Trophoblast cell (in vitro differentiated cells and primary cell): ENCODE results near the gene CCDC112.

Experiments
- DNase-seq, 2 donors: peaks; one replicate each; pipeline ENCODE4 v3.0.0-alpha.2; 2016
- H2AFZ ChIP-seq: 2 replicates; pipeline ENCODE4 v1.6.1; 2013; ENCODE audit warnings: low read length, moderate library complexity, mild to moderate bottlenecking; ENCODE audit not compliant: insufficient read depth, poor library complexity
- H2AK5ac ChIP-seq: 2 replicates; pipeline ENCODE4 v1.6.1; 2013; ENCODE audit warnings: mild to moderate bottlenecking, low read length
- H2BK120ac ChIP-seq: 2 replicates; pipeline ENCODE4 v1.6.1; 2013; ENCODE audit warnings: low read length, mild to moderate bottlenecking, moderate library complexity; ENCODE audit not compliant: insufficient read depth, poor library complexity
- H2BK12ac ChIP-seq: 2 replicates; pipeline ENCODE4 v1.6.1; 2013; ENCODE audit warnings: mild to moderate bottlenecking, low read length, moderate library complexity
- H2BK5ac ChIP-seq: 2 replicates; pipeline ENCODE4 v1.6.1; 2013; ENCODE audit warnings: low read length, low read depth, moderate library complexity, mild to moderate bottlenecking; ENCODE audit not compliant: poor library complexity
- H3K14ac ChIP-seq: 2 replicates; pipeline ENCODE4 v1.6.1; 2013; ENCODE audit warnings: mild to moderate bottlenecking, low read length
- H3K18ac ChIP-seq: 2 replicates; pipeline ENCODE4 v1.6.1; 2013; ENCODE audit warnings: mild to moderate bottlenecking, low read length
- H3K23ac ChIP-seq: 2 replicates; pipeline ENCODE4 v1.6.1; 2013; ENCODE audit warnings: low read length
- H3K27ac ChIP-seq: 2 replicates; pipeline ENCODE4 v1.5.1; 2013; ENCODE audit warnings: low read depth, mild to moderate bottlenecking, inconsistent platforms, low read length, moderate library complexity
- H3K27me3 ChIP-seq: 2 replicates; pipeline ENCODE4 v1.6.1; 2013; ENCODE audit warnings: inconsistent platforms, mild to moderate bottlenecking, low read length, moderate library complexity; ENCODE audit not compliant: insufficient read depth
- H3K36me3 ChIP-seq, 2 experiments: 1 replicate in 1 of 2; 2 replicates in 1 of 2; pipeline ENCODE4 v1.6.1; 2013; ENCODE audit warnings: low read length in 2 of 2, mild to moderate bottlenecking in 2 of 2, moderate library complexity in 1 of 2; ENCODE audit not compliant: insufficient read depth in 2 of 2, control insufficient read depth in 1 of 2
- H3K4ac ChIP-seq: 2 replicates; pipeline ENCODE4 v1.6.1; 2013; ENCODE audit warnings: low read depth, mild to moderate bottlenecking, low read length, moderate library complexity
- H3K4me1 ChIP-seq, 2 experiments: 1 replicate in 1 of 2; 2 replicates in 1 of 2; pipeline ENCODE4 v1.6.1; 2013; ENCODE audit warnings: low read length in 2 of 2, mild to moderate bottlenecking in 2 of 2, moderate library complexity in 1 of 2; ENCODE audit not compliant: insufficient read depth in 2 of 2, control insufficient read depth in 1 of 2
- H3K4me2 ChIP-seq: 2 replicates; pipeline ENCODE4 v1.6.1; 2013; ENCODE audit warnings: inconsistent platforms, mild to moderate bottlenecking, low read length, moderate library complexity
- H3K4me3 ChIP-seq: 2 replicates; pipeline ENCODE4 v1.5.1; 2013; ENCODE audit warnings: mild to moderate bottlenecking, low read depth, low read length, inconsistent platforms
- H3K79me1 ChIP-seq: one replicate; pipeline ENCODE4 v1.6.1; 2013; ENCODE audit warnings: low read length
- H3K79me2 ChIP-seq: 2 replicates; pipeline ENCODE4 v1.6.1; 2013; ENCODE audit warnings: low read length, mild to moderate bottlenecking; ENCODE audit not compliant: control insufficient read depth, insufficient read depth, poor library complexity
- H3K9ac ChIP-seq: 2 replicates; pipeline ENCODE4 v1.6.1; 2013; ENCODE audit warnings: mild to moderate bottlenecking, low read length
- H3K9me3 ChIP-seq: 2 replicates; pipeline ENCODE4 v1.6.1; 2013; ENCODE audit warnings: low read depth, mild to moderate bottlenecking, control low read depth, inconsistent platforms, low read length; ENCODE audit not compliant: insufficient read depth
- H4K12ac ChIP-seq: 2 replicates; pipeline ENCODE4 v1.6.1; 2013; ENCODE audit warnings: low read depth, mild to moderate bottlenecking, low read length, moderate library complexity
- H4K8ac ChIP-seq: 2 replicates; pipeline ENCODE4 v1.6.1; 2013; ENCODE audit warnings: low read depth, mild to moderate bottlenecking, low read length, moderate library complexity
- H4K91ac ChIP-seq: one replicate; pipeline ENCODE4 v1.6.1; 2013; ENCODE audit warnings: low read depth, mild to moderate bottlenecking, low read length, moderate library complexity
- WGBS: extraction: QIAGEN DNeasy Blood & Tissue Kit; methylation state at CpG from one replicate; pipeline ENCODE4 v1.1.7; 2013; ENCODE audit warnings: missing lambda C conversion rate; ENCODE audit not compliant: insufficient read length, insufficient coverage; ENCODE audit errors: extremely low coverage; 5-methylcytosine and 5-hydroxymethylcytosine counted together

Gene CCDC112

GRCh38 chr5:115319007-115319406 lies 22.6 kb upstream of the CCDC112 start:
- H4K91ac ChIP-seq: no peak overlapping the region
- H3K23ac ChIP-seq: no peak overlapping the region
- H2BK12ac ChIP-seq: no peak overlapping the region
- no peak overlapping the region for H2AK5ac ChIP-seq
- no peaks in the 10 kb centered on the region for H3K79me2 ChIP-seq
- H3K18ac ChIP-seq: no peak overlapping the region
- no peak overlapping the region for H4K12ac ChIP-seq
- H3K27ac ChIP-seq: no peak overlapping the region
- no peak overlapping the region for H3K4me3 ChIP-seq
- no peak overlapping the region for H4K8ac ChIP-seq
- H2AFZ ChIP-seq: no peak overlapping the region
- no peaks in the 10 kb centered on the region for H3K9me3 ChIP-seq
- no peak overlapping the region for H3K4ac ChIP-seq
- H3K4me1 ChIP-seq: no peaks in the 10 kb centered on the region
- no CpG with 5 or more reads among the region's 1 CpG for WGBS
- no peaks in the 10 kb centered on the region for H3K27me3 ChIP-seq
- no peak overlapping the region for H2BK120ac ChIP-seq
- no peak overlapping the region for H3K4me2 ChIP-seq
- no peak overlapping the region for H3K9ac ChIP-seq
- no peaks in the 10 kb centered on the region for H3K79me1 ChIP-seq
- no peak overlapping the region for H2BK5ac ChIP-seq
- DNase-seq: no peak
- H3K14ac ChIP-seq: no peak overlapping the region
- no peaks in the 10 kb centered on the region for H3K36me3 ChIP-seq

- Histone ChIP-seq H2BK120ac (no peak overlapping the region), H2BK5ac (no peak overlapping the region), H3K27me3 (no peaks in the 10 kb centered on the region), H3K79me2 (no peaks in the 10 kb centered on the region), H3K4me2 (no peak overlapping the region), H3K36me3 (no peaks in the 10 kb centered on the region), H3K9me3 (no peaks in the 10 kb centered on the region), H2AK5ac (no peak overlapping the region), H3K14ac (no peak overlapping the region), H4K91ac (no peak overlapping the region), H2BK12ac (no peak overlapping the region), H3K4me3 (no peak overlapping the region), H4K8ac (no peak overlapping the region), H3K4me1 (no peaks in the 10 kb centered on the region), H4K12ac (no peak overlapping the region), H3K23ac (no peak overlapping the region), H2AFZ (no peak overlapping the region), H3K79me1 (no peaks in the 10 kb centered on the region), H3K4ac (no peak overlapping the region), H3K9ac (no peak overlapping the region), H3K27ac (no peak overlapping the region), H3K18ac (no peak overlapping the region)
- DNase-seq: no peak
- WGBS: no CpG with 5 or more reads among the region's 1 CpG
These were observed 21.3 kb upstream of the CCDC112 start for GRCh38 chr5:115317736-115318135.

DNA sequence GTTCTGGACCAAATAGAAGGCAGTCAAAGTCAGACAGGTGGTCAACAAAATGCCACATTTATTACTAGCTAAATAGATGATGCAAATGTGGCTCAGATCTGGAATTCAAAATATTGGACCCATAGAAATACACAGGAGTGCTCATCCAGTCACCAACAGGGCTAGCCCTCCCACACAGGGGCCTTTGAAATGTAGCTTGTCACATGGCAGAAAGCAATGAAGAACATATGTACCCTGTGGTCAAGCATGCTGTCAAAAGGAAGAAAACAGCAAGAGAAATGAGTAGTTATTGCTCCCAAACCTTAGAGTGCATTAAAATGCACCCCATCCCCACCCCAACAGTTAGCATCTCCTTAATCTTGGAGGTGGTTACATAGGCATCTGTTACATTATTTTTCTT lies 20.9 kb upstream of the CCDC112 start:
- no peak overlapping the region for H3K18ac ChIP-seq
- DNase-seq: no peak
- H3K27me3 ChIP-seq: no peaks in the 10 kb centered on the region

DNA sequence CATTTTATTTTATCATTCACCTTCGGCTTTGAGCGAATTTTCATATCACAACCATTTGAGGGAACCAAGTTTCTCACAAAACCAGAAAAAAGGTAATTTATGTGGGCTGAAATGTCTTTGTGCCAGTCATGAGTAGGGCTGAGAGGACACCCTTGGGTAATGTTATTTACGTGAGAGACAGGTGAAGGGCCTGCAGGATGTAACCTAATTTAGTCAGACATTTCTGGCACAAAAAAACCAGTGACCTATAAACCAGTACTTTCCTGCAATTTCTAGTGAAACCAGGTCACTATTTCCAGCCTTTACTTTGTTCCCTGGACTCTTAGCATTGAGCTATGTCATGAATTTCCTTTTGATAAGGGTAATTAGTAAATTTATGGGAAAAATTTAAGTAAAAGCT lies 17.2 kb upstream of the CCDC112 start:
- H2BK5ac ChIP-seq: no peak overlapping the region
- no peak overlapping the region for H3K23ac ChIP-seq
- H3K4me2 ChIP-seq: no peak overlapping the region
- no peak overlapping the region for H2BK12ac ChIP-seq
- H3K4me3 ChIP-seq: no peak overlapping the region
- no peak overlapping the region for H4K91ac ChIP-seq
- H3K27me3 ChIP-seq: no peaks in the 10 kb centered on the region
- H3K27ac ChIP-seq: no peak overlapping the region
- no peak for DNase-seq
- H3K4ac ChIP-seq: no peak overlapping the region
- no peaks in the 10 kb centered on the region for H3K79me2 ChIP-seq
- no CpG with 5 or more reads among the region's 3 CpGs for WGBS
- no peak overlapping the region for H3K18ac ChIP-seq
- H4K12ac ChIP-seq: no peak overlapping the region
- no peak overlapping the region for H4K8ac ChIP-seq
- no peak overlapping the region for H2BK120ac ChIP-seq
- H2AFZ ChIP-seq: no peak overlapping the region
- no peak overlapping the region for H2AK5ac ChIP-seq
- H3K9ac ChIP-seq: no peak overlapping the region
- no peaks in the 10 kb centered on the region for H3K79me1 ChIP-seq
- no peaks in the 10 kb centered on the region for H3K36me3 ChIP-seq
- no peak overlapping the region for H3K14ac ChIP-seq
- no peaks in the 10 kb centered on the region for H3K9me3 ChIP-seq
- no peaks in the 10 kb centered on the region for H3K4me1 ChIP-seq

More for the DNA sequence above, 20.9 kb upstream of the CCDC112 start:
- Histone ChIP-seq H3K27ac (no peak overlapping the region), H4K8ac (no peak overlapping the region), H4K12ac (no peak overlapping the region), H3K9me3 (no peaks in the 10 kb centered on the region), H3K4me3 (no peak overlapping the region), H3K79me2 (no peaks in the 10 kb centered on the region), H2BK5ac (no peak overlapping the region), H3K36me3 (no peaks in the 10 kb centered on the region), H2BK12ac (no peak overlapping the region), H3K4me2 (no peak overlapping the region), H3K79me1 (no peaks in the 10 kb centered on the region), H4K91ac (no peak overlapping the region), H3K14ac (no peak overlapping the region), H3K9ac (no peak overlapping the region), H3K23ac (no peak overlapping the region), H2AFZ (no peak overlapping the region), H3K4me1 (no peaks in the 10 kb centered on the region), H3K4ac (no peak overlapping the region), H2BK120ac (no peak overlapping the region), H2AK5ac (no peak overlapping the region)
